Activated CD4-positive, alpha-beta T cell treated with anti-CD3 and anti-CD28 coated beads, Interleukin-2, Interleukin-6, amounts not matched to agents 100 ng/mL and 50 ng/mL, durations not matched to agents 16 hours and 8 hours (primary cell): ENCODE data around the gene SCYGR8.
"Not testable (repeated sequence)": the region's sequence is repeated elsewhere in the genome, so short reads cannot be mapped to it uniquely, and the experiment has no call there.

Source experiments
- DNase-seq: peaks from one replicate; pipeline ENCODE4 v3.0.0-alpha.2; 2020

The SCYGR8 gene, protein sequence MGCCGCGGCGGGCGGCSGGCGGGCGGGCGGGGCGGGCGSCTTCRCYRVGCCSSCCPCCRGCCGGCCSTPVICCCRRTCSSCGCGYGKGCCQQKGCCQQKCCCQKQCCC

DNA sequence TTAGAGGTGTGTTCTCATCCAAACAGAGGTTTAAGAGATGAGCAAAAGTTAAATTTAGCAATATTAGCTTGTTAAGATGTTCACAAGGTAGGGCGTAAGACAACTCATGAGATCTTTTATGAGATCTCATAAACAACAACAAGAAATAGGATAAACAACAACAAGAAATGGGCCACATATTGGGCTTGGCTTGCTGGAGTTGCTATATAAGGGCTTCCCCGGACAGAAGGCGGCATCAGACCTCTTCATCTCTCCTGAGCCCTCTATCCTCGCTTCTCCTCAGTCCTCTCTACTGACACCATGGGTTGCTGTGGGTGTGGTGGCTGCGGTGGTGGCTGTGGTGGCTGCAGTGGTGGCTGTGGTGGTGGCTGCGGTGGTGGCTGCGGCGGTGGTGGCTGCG, at the start of gene SCYGR8:
Gene SCYGR8, plus strand, starts transcription at position 301 of the 400 bp plus-strand sequence. Its CDS starts 0 bp downstream, at position 301.
- no peak for DNase-seq

DNA sequence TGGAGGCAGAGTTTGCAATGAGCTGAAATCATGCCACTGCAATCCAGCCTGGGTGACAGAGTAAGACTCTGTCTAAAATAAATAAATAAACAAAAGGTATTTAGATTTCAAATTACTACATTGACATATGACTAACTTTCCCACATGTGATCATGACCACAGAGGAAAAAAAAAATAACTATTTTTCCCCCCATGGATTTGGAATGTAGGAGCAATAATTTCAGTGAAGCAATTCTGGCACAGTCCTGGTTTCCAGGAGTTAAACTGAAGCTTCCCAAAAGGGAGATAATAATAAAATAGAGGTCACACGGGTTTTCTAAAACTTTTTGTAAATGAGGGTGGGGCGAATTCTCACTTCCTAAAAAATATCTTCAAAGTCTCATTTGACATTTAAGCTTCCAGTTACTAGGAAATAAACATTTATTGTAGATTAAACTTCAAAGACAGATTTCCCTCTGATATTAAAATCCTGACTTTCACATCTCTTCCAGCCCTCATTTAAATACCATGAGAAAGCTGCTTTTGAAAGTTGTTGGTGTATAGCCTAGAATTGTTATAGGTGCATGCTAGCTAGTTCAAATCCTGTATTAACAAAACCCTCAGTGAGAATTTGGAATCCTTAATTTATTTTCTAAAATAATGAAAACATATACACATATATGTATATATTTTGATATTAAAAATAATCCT, 48.6 kb upstream of the SCYGR8 start:
- DNase-seq, result no peak

DNA sequence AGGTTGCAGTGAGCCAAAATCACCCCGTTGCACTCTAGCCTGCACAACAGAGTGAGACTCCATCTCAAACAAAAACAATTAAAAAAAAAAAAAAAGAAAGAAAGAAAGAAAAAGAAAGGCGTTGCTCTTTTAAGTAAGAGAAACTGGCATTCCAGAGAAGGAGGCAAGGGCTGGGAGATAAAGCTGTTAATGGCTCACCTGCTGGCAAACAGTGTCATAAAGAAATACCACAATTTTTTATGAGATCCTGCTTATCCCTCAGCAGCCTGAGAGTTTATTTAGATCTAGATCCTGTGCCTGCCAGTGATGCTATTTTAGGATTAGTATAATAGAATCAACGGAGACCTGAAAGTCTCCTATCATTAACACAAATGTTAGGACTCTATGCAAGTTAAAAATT, 44.1 kb upstream of the SCYGR8 start:
- no peak for DNase-seq

DNA sequence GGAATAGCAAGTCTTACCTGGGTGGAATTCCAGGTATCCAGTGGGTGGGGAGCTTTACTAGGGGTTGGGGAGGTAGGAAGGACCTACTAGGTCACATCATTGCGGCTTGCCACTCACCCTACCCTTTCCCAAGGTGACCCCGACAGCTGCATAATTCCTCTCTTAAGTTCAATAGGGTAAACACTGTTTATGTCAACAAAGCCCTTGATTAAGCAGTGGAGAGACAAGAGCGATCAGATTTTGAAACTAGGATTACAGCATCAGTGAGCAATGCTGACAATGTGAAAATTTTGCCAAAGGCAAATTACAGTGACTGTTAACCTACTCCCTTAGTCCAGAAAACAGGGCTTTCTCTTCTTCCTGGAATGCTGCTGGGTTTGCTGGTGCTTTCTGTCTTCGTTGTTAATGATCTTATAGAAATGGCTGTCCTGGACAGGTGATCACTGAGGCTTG, 42.4 kb upstream of the SCYGR8 start:
- DNase-seq, result no peak

DNA sequence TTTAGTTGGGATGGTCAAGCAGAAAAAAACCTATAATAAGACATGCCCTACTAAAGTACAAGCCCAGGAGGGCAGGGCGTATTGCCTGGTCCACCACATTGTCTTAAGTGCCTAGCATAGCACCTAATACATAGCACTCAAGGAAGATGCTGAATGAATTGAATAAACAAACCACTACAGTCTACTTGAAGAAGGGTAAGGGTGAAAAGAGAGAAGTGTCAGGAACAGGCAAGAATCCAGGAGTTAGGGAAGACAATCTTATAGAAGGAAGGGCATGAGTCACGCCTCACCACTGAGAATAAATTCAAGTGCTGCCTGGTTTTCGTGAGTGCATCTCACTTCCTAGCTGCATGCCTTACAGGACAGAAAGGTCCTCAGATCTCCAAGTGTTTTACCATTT, 41.7 kb upstream of the SCYGR8 start:
- no peak for DNase-seq

DNA sequence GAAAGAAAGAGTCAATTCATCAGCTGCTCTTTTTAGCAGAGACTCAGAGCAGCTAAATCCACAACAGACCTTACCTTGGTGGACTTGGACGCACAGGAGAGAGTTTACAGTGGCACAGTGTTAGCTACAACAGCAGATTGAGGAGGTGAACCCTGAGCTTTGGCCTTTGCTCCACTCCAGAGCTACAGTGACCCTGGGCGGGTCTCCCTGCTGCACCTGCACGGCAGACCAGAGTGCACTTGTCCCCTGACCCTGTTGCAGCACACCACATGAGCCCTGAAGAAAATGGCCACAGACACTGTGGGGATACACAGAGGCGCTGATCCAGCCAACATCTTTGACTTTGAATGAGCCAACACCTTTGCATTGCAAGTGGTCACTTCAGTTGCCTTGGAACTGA, 38.8 kb upstream of the SCYGR8 start:
- DNase-seq, result no peak

DNA sequence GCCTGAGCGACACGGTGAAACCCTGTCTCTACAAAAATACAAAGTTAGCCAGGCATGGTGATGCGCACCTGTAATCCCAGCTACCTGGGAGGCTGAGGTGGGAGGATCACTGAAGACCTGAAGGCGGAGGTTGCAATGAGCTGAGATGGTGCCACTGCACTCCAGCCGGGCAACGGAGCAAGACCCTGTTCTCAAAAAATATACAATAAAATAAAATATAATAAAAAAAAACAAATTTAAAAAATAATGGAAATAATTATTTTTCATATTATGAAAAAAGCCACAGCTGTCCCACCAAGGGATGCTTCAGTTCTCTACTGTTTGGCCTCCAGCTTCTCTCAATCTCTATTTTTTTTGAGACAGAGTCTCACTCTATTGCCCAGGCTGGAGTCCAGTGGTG, 38.3 kb upstream of the SCYGR8 start:
- DNase-seq, result no peak

DNA sequence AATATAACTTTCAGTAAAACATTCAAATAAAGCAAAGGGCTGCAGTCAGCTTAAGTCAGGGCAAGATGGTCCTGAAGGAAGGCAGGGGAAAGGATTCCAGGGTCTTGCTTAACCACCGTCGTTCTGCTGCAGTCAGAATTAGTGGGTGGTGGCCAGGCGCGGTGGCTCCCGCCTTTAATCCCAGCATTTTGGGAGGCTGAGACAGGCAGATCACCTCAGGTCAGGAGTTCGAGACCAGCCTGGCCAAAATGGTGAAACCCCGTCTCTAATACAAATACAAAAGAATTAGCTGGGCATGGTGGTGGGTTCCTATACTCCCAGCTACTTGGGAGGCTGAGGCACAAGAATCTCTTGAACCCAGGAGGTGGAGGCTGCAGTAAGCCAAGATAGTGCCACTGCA, 34.7 kb upstream of the SCYGR8 start:
- no peak for DNase-seq

DNA sequence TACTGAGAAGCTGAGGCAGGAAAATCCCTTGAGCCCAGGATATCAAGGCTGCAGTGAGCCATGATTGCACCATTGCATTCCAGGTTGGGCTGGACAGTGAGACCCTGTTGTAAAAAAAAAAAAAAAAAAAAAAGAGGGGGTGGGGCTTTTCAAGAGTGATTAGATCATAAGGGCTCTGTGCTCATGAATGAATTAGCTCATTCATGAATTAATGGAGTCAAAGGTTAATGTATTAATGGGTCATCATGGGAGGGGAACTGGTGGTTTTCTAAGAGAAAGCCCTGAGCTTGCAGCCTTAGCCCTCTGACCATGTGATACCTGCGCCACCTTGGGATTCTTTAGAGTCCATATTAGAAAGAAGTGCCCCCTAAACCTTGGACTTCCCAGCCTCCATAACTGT, 32.4 kb upstream of the SCYGR8 start:
- DNase-seq, result no peak

DNA sequence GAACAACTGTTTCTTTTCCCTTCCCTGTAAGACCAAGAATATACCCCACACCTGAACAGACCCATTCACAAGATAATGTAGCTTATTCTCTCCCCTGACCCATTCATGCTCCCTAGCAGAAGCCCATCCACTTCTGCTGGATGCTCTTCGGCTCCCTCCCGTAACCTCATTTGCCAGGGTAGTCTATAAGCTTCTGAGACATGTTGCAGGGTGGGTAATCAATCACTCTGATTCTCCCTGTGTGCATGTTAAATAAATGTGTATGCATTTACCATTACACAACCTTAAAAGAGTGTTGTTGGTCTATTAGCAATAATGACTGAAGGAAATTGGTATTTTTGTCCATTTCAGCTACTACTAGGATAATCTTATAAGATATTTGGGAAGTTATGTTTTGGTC, 29.2 kb upstream of the SCYGR8 start:
- DNase-seq, result no peak

DNA sequence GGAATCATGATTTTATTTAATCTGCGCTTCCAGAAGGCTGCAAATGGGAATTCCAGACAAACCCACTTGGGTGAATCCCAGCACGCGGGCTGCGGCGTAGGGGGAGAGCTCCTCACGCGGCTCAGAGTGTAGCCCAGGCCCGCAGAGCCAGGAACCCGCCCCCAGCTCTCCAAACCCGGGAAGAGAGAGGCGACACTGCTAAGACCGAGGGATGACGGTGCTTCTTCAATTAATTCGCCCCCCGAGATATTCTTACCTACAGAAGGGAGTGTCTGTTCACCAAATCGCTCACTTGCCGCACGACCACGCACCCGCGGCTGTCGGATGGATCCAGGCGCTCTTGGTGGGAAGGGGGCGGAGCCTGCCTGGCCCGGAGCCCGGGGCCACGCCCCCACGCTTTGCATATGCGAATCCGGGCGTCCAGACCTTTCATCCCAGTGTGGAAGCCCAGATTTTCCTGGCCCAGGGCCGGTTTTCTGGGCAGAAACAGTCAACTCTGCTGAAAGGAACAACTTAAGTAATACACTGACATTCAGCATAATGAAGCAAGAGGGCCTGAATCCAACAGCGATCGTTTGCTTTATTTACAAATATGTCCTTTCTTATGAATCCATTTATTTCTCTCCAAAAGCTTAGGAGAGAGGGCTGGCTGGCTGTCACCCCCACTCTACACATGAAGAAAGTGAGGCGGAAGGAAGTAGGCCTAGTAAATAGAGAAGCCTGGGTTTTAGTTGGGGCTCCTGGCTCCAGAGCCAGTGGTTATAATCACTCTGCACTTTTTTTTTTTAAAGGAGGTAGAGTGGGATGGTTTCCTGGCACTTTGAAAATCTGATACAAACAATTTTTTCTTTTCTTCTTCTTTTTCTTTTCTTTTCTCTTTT, 27.8 kb upstream of the SCYGR8 start, which contains the start of gene SLC19A3:
Gene SLC19A3, minus strand, starts transcription at position 342 of the 881 bp plus-strand sequence. CDS start 15,710 bp downstream, outside the sequence.
- DNase-seq, result peak; percentile 3

DNA sequence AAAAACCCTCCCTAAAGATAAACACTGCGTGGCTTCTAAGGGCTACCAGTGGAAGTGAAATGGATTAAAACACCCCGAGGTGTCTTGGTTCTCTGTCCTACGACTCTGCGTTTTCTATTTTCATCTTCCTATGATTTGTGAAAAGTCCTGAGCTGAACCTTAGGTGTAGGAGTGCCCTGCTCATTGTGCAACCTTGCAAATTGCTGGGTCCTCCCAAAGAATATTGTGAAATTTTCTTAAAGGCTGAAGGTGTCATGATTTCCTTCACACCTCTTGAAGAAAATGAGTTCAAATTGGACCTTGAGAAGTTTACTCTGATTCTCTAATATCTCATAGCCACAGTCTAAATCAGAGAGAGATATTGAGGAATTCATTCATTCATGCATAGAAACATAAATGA, 26.1 kb upstream of the SCYGR8 start:
- DNase-seq, result no peak

DNA sequence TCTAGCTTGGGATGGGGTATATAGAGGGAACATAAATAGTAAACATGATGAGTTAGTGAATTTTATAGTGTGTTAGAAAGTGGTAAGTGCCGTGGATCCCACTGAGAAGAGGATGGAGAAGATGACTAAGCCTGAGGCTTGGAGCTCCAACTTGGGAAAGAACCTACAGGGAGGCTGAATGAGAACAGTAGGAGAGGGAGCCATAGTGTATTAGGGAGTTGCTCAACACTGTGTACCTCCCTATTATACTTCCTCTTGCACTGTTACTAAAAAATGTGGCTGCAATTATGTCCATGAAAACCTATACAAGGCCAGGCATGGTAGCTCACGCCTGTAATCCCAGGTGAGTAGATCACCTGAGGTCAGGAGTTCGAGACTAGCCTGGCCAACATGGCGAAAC, 25.0 kb upstream of the SCYGR8 start:
- no peak for DNase-seq

DNA sequence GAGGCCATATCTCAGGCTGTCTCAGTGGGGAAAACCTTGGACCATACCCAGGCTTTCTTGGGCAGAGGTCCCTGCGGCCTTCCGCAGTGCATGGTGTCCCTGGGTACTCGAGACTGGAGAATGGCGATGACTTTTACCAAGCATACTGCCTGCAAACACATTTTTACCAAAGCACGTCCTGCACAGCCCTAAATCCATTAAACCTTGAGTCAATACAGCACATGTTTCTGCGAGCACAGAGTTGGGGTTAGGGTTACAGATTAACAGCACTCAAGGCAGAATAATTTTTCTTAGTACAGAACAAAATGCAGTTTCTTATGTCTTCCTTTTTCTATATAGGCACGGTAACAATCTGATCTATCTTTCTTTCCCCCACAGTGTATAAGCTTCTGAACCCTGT, 22.9 kb upstream of the SCYGR8 start:
- DNase-seq, result not testable (repeated sequence)

DNA sequence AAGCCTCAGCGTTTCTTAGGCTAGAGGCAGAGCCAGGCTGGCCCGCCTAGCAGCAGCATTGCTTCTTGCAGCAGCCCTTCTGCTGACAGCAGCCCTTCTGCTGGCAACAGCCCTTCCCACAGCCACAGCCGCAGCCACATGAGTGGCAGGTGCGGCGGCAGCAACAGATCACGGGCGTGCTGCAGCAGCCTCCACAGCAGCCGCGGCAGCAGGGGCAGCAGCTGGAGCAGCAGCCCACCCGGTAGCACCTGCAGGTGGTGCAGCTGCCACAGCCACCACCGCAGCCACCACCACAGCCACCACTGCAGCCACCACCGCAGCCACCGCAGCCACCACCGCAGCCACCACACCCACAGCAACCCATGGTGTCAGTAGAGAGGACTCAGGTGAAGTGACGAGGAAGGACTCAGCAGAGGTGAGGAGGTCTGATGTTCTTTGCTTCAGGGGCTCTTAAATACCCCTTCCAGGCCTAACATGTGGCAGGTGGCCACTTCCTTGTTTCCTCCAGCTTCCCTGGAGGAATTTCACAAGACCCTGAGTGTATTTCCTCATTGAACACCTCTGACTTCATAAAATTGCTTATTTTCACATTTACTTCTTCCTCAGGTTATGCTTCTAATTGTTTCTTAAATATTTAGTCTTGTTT, 21.2 kb upstream of the SCYGR8 start, which contains the start of gene SCYGR6:
Gene SCYGR6, minus strand, starts transcription at position 364 of the 646 bp plus-strand sequence. Its CDS starts 0 bp downstream, at position 364.
- DNase-seq, result no peak

DNA sequence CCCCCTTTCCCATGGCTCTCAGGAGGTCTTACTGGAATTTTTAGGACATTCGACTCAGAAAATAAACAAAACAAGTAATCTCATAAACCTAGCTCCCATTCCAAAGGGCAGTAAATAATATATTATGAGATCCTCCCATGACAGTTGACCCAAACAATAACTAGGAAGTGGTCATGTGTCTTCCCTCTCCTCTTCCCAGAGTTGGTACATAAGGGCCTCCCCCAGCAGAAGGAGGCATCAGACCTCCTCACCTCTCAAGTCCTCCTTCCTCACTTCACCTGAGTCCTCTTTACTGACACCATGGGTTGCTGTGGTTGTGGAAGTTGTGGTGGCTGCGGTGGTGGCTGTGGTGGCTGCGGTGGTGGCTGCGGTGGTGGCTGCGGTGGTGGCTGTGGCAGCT, 17.7 kb upstream of the SCYGR8 start, which contains the start of gene SCYGR7:
Gene SCYGR7, plus strand, starts transcription at position 301 of the 400 bp plus-strand sequence. Its CDS starts 0 bp downstream, at position 301.
- DNase-seq, result no peak

DNA sequence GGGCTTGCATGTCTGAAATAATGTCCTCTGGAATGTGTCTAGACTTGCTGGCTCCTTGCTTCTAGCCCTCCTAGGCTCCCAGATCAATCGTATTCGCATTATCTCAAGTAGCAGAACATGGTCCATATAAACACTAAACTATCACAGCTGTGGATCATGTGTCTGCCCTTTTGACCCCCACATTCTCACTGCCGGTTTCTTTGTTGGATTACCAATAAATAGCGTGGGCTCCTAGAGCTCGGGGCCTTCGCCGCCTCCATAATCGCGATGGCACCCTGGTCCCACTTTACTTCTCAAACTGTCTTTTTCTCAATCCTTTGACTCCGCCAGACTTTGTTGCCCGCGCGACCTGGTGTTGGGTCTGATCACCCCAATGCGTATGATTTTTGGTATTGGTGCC, 6.3 kb upstream of the SCYGR8 start:
- DNase-seq, result no peak

DNA sequence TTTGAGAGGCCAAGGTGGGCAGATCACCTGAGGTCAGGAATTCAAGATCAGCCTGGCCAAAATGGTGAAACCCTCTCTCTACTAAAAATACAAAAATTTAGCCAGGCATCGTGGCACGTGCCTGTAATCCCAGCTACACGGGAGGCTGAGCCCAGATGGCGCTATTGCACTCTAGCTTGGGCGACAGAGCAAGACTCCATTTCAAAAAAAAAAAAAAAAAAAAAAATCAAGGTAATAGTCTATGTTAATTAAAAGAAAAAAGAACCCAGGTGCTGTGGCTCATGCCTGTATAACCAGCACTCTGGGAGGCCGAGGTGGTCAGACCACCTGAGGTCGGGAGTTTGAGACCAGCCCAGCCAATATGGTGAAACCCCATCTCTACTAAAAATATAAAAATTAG, 5.0 kb upstream of the SCYGR8 start:
- DNase-seq, result peak; percentile 23

DNA sequence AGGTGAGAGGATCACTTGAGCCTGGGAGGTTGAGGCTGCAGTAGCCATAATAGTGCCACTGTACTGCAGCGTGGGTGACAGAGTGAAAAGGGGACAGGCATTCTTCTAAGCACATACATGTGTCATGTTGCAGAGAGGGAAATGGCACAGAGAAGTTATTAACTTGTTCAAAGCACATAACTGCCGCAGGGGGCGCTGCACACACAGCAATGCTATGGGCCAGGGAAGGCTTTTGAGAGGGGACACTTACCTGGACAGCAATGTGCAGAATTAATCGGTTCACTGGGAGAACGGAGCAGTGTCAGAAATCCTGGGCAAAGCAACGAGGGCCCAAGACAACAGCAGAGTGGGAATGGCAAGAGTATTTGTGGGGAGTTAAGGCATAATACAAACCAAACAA, 2.4 kb downstream of the SCYGR8 start:
- no peak for DNase-seq

DNA sequence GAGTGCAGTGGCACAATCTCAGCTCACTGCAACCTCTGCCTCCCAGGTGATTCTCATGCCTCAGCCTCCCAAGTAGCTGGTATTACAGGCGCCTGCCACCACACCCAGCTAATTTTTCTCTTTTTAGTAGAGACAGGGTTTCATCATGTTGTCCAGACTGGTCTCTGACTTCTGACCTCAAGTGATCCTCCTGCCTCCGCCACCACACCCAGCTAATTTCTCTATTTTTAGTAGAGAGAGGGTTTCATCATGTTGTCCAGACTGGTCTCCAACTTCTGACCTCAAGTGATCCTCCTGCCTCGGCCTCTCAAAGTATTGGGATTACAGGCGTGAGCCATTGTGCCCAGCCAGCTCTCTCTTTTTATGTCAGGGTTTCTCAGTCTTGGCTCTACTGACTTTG, 10.6 kb downstream of the SCYGR8 start:
- DNase-seq, result not testable (repeated sequence)

DNA sequence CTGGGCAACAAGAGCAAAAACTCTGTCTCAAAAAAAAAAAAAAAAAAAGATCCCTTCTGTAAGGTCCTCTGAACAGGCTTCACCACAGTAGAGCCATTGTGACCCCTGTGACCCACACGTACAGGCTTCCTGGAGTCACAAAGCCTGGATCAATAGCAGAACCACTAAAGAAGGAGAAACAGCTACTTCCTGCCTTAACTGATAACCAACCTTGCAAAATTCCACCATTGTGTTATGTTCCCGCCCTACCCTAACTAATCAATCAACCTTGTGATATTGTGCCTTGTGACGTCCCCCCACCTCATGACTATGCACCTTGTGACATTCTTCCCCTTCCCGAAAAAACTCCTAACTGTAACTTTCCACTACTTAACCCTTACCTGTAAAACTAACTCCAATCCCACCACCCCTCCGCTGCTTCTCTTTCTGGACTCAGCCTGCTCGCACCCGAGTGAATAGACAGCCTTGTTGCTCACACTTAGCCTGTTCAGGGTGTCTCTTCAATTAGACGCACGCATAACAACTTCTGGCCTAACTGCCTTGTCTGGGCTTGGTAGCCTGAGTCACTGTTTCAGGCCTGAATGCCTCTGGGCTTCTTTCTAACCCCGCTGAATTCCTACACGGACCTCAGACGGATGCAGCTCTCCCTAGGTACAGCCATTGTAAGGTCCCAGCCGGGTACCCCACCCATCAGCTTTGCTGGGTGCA, 13.9 kb downstream of the SCYGR8 start:
- DNase-seq, result no peak

DNA sequence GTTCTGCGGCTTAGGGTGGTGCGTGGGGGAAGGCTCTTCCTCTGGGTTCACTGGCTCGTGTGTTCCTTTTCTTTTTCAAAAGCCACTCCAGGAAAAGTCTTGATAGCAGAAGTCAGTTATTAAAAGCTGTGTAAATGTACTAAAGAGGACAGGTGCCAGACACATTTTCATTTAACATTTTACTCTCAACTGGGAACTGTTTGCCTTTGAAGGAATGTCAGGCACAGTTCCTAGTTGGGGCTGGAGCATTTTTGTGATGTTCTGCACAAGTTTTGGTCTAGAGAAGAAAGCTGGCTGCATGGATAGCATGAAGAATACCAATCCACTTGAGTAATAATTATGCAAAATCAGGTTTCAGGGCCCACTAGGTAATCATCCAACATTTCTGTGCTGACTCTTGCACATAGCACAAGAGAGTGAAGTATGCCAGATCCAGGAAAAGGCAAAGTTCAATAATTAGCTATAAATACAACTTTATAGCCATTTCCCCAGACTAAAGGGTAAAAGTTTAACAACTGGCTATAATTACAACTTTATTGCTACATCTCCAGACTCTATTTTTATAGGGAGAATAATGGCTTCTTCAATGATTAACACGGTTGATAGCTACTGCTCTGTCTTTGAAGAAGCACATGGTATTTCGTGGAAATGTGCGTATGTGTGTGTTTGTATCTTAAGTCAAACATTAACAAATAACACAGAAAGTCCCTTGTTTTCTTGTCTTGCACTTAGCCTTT, 16.2 kb downstream of the SCYGR8 start:
- DNase-seq, result no peak
